Endothelial cell (in vitro differentiated cells): ENCODE results near the gene CEP170B. TPM values are rescaled to one million over a fixed set of nuclear protein-coding genes. Genes with fewer than 3 reads are reported as not detected.
A peak's percentile ranks its signal among the peaks of the same experiment; 100 is the strongest.
"Not testable (repeated sequence)": the region's sequence is repeated elsewhere in the genome, so short reads cannot be mapped to it uniquely, and the experiment has no call there.

Experiments
- DNase-seq: peaks from one replicate; pipeline ENCODE4 v3.0.0; 2021; ENCODE audit warnings: low spot score
- H3K27ac Mint-ChIP-seq: one replicate; pipeline ENCODE4 v1.8.0; 2021; ENCODE audit warnings: mixed read lengths, inconsistent platforms; ENCODE audit not compliant: unreplicated experiment
- H3K27me3 Mint-ChIP-seq: one replicate; pipeline ENCODE4 v1.8.0; 2021; ENCODE audit warnings: mild to moderate bottlenecking, moderate library complexity, mixed read lengths, inconsistent platforms; ENCODE audit not compliant: unreplicated experiment
- H3K36me3 Mint-ChIP-seq: one replicate; pipeline ENCODE4 v1.8.0; 2021; ENCODE audit warnings: mild to moderate bottlenecking, low read depth, mixed read lengths, inconsistent platforms; ENCODE audit not compliant: unreplicated experiment
- H3K4me1 Mint-ChIP-seq: one replicate; pipeline ENCODE4 v1.8.0; 2021; ENCODE audit warnings: mild to moderate bottlenecking, mixed read lengths, inconsistent platforms; ENCODE audit not compliant: unreplicated experiment
- H3K4me3 Mint-ChIP-seq: one replicate; pipeline ENCODE4 v1.8.0; 2021; ENCODE audit warnings: mild to moderate bottlenecking, mixed read lengths, inconsistent platforms; ENCODE audit not compliant: unreplicated experiment
- H3K9me3 Mint-ChIP-seq: one replicate; pipeline ENCODE4 v1.8.0; 2021; ENCODE audit warnings: mixed read lengths, inconsistent platforms; ENCODE audit not compliant: unreplicated experiment
- CTCF ChIP-seq: fragments of 200-600 bp; sonication (generic); IDR thresholded peaks from one replicate; pipeline ENCODE4 v1.5.0; 2021; ENCODE audit warnings: antibody characterized with exemption; ENCODE audit not compliant: unreplicated experiment
- total RNA-seq: library from RNA; stranded (reverse); fragmentation: NEBNext Ultra II Directional; extraction: Animal tissue kit (Norgen Biotek cat#: 25700); gene quantifications from one replicate; pipeline ENCODE4 v1.2.1, GENCODE V29; 2021; ENCODE audit not compliant: unreplicated experiment

CEP170B gene
- total RNA-seq, 1 donor from 2014 or later = 11.3 TPM

- no peak for DNase-seq
- Mint-ChIP-seq H3K4me1 (no peaks in the 10 kb centered on the region), H3K36me3 (peaks cover 3% of the 10 kb centered on the region), H3K9me3 (no peaks in the 10 kb centered on the region), H3K27ac (no peak overlapping the region), H3K4me3 (no peak overlapping the region), H3K27me3 (peaks cover 3% of the 10 kb centered on the region)
- no peak for TF ChIP-seq CTCF
Observed at GRCh38 chr14:104898195-104898558, 33.1 kb downstream of the CEP170B start.

- Mint-ChIP-seq H3K36me3 (peaks cover 3% of the 10 kb centered on the region), H3K4me1 (no peaks in the 10 kb centered on the region), H3K27ac (no peak overlapping the region), H3K4me3 (no peak overlapping the region), H3K9me3 (no peaks in the 10 kb centered on the region), H3K27me3 (peaks cover 3% of the 10 kb centered on the region)
- DNase-seq = no peak
- no peak for TF ChIP-seq CTCF
Observed at GRCh38 chr14:104898870-104899510, 33.9 kb downstream of the CEP170B start.

DNA sequence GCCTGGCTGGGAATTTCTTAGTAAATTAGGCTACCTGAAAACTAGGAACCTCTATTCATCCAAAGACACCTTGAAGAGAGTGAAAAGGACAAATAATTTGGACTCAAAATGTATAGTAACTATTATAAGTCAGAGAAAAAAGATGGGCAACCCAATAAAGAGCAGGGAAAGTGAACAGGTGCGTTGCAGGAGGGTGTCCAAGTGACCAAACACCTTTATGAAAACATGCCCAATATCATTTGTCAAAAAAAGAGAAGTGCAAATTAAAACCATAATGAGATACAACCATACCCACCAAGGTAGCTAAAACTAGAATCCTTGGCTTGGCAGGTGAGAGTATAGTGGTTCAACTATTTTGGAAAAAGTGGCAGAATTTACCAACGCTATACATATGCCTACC, 34.7 kb downstream of the CEP170B start:
- H3K27me3 Mint-ChIP-seq = peaks cover 3% of the 10 kb centered on the region
- TF ChIP-seq CTCF = no peak
- H3K36me3 Mint-ChIP-seq = peaks cover 3% of the 10 kb centered on the region
- no peaks in the 10 kb centered on the region for H3K9me3 Mint-ChIP-seq
- no peak overlapping the region for H3K4me3 Mint-ChIP-seq
- peaks cover 3% of the 10 kb centered on the region for H3K4me1 Mint-ChIP-seq
- DNase-seq = no peak
- H3K27ac Mint-ChIP-seq = no peak overlapping the region

DNA sequence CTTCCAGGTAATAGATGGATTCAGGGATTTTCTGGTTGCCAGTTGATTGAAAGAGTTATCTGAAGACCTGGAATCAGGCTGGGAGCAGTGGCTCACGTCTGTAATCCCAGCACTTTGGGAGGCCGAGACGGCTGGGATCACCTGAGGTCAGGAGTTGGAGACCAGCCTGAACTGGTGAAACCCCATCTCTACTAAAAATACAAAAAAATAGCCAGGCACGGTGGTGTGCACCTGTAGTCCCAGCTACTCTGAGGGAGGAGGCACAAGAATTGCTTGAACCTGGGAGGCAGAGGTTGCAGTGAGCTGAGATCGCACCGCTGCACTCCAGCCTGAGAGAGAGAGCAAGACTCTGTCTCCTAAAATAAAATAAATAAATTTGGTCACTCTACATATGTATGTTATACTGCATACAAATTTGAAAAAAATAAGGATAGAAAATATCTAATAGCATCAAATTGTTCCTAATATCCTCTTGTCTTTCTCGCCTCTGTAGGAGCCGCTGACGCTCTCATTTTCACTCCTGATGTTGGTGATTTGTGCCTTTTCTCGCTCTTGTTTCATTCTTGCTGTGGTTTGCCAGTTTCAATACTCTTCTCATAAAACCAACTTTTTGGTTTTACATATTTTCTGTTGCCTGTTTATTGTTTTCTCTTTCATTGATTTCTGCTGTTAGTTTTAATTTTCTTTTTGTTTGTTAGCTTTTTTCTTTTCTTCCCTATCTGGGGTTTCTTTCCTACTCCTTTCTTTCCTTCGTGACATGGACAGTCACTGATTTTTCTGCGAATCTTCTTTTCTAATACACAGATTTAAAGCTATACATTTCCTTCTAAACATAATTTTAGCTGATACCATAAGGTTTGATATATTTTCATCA, 35.8 kb downstream of the CEP170B start:
- peaks cover 3% of the 10 kb centered on the region for H3K36me3 Mint-ChIP-seq
- H3K27me3 Mint-ChIP-seq = peaks cover 3% of the 10 kb centered on the region
- peaks cover 5% of the 10 kb centered on the region for H3K4me1 Mint-ChIP-seq
- no peak overlapping the region for H3K27ac Mint-ChIP-seq
- H3K9me3 Mint-ChIP-seq = no peaks in the 10 kb centered on the region
- no peak overlapping the region for H3K4me3 Mint-ChIP-seq
- TF ChIP-seq CTCF = no peak
- DNase-seq = no peak

GRCh38 chr14:104903990-104904389, 38.9 kb downstream of the CEP170B start:
- H3K36me3 Mint-ChIP-seq = no peaks in the 10 kb centered on the region
- H3K9me3 Mint-ChIP-seq = no peaks in the 10 kb centered on the region
- no peak overlapping the region for H3K4me3 Mint-ChIP-seq
- H3K4me1 Mint-ChIP-seq = peaks cover 5% of the 10 kb centered on the region
- H3K27me3 Mint-ChIP-seq = peaks cover 8% of the 10 kb centered on the region
- no peak for DNase-seq
- no peak for TF ChIP-seq CTCF
- H3K27ac Mint-ChIP-seq = no peak overlapping the region

GRCh38 chr14:104904650-104905578, 39.8 kb downstream of the CEP170B start:
- H3K9me3 Mint-ChIP-seq, H3K4me1 Mint-ChIP-seq, H3K27me3 Mint-ChIP-seq, H3K27ac Mint-ChIP-seq, H3K36me3 Mint-ChIP-seq, DNase-seq: not testable (repeated sequence)
- peak overlapping the region; percentile 24 for H3K4me3 Mint-ChIP-seq
